Suprapubic skin (tissue), 4 donors: Measurements from ENCODE around the gene BTF3. TPM values are rescaled to one million over a fixed set of nuclear protein-coding genes. Genes with fewer than 3 reads are reported as not detected.

ENCODE experiments used
- total RNA-seq, 4 donors: library from RNA; depleted of rRNA; stranded (reverse); fragments of >200 nt; gene quantifications; one replicate each; pipeline ENCODE4 v1.1.0, GENCODE V29; 2016

The BTF3 gene
- total RNA-seq, 4 donors from 2014 or later = 473 to 851 (median 620) TPM

Other genes with a start within 250 kb of the BTF3 start
- under 1 TPM in 3 of 4 donors, not detected in 1; 0.26 to 0.52 (median 0.51) TPM for gene FOXD1, start 49.7 kb upstream of the BTF3 start, total RNA-seq
- 10 to 100 TPM; 18.8 to 57.9 (median 20.9) TPM for gene ANKRA2, start 67.2 kb downstream of the BTF3 start, total RNA-seq
- 10 to 100 TPM; 31.4 to 67.8 (median 47.8) TPM for gene UTP15, start 67.3 kb downstream of the BTF3 start, total RNA-seq
- gene ARHGEF28, start 127.8 kb downstream of the BTF3 start, total RNA-seq = 100 to 1,000 TPM in 1 of 4 donors, 10 to 100 TPM in 3; 25.6 to 104 (median 39.1) TPM